ACHN (cell line): Measurements from ENCODE around the gene MB21D2.
A peak's percentile ranks its signal among the peaks of the same experiment; 100 is the strongest.

Experiments used
- DNase-seq: peaks from one replicate; pipeline ENCODE4 v3.0.0-alpha.2; 2015
- in situ Hi-C: cut with HindIII; loops from 2 replicates; pipeline ENCODE4 v1.10.0; 2017; ENCODE audit warnings: low sequenced_read_pairs, low pct_ligation_motif_present, low pct_unique_long_range_greater_than_20kb

MB21D2 gene

GRCh38 chr3:192826214-192827006 is 91.2 kb downstream of the MB21D2 start:
- no peak for DNase-seq
- in situ Hi-C loops: no loop called here

DNA sequence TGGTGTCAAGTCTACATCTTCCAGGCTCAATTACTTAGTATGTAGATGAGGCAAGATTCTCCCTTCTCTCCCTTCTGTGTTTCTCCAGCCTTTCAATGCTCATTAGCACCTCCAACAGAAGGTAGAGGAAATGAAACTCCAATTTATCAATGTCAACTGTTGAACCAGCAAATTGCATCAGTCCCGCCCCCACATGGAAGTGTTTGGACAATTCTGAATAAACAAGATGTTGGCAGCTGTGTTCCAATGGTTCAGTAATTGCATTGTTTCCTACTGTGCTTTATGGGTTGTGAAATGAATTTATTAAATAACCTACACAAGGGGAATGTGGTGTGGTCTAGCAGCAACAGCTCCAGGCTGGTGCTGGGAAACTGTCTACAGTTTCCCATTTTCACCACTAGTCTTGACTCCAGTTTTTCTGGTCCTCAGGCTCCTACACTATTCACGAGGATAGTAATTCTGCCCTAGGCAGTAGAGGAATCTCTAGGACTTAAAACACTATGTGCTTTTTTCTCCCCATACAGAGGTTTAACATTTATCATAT is 91.9 kb downstream of the MB21D2 start:
- in situ Hi-C loops: no loop called here
- DNase-seq: no peak

DNA sequence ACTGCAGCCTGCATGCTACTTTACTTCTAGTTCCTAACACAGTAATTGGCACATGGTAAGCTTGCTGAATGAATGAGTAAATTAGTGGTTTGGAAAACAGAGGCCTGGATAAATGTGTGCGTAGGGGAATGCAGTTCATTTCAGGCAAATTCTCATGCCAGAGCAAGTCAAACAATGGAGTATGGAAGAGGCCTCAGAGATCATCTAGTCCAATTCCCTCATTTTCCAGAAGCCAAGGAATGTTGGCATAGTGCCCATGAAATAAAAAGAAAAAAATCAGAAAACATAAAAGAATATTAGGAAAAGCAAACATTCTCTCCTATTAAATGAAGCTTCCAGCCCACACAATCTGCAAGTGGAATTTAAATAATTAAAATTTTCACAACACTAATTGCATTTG is 92.4 kb downstream of the MB21D2 start:
- no peak for DNase-seq
- in situ Hi-C loops: no loop called here

GRCh38 chr3:192824313-192824712 is 93.3 kb downstream of the MB21D2 start:
- DNase-seq: no peak
- in situ Hi-C loops: no loop called here

- in situ Hi-C loops: no loop called here
- no peak for DNase-seq
Measured at GRCh38 chr3:192821161-192821560, 96.5 kb downstream of the MB21D2 start.

GRCh38 chr3:192820161-192820560 is 97.5 kb downstream of the MB21D2 start:
- DNase-seq: no peak
- in situ Hi-C loops: no loop called here

- peak; percentile 81 for DNase-seq
- in situ Hi-C loops: no loop called here
Measured at GRCh38 chr3:192819001-192819569, 98.6 kb downstream of the MB21D2 start.

GRCh38 chr3:192818126-192818525 is 99.5 kb downstream of the MB21D2 start:
- DNase-seq: no peak
- in situ Hi-C loops: no loop called here

GRCh38 chr3:192817506-192817905 is 100.2 kb downstream of the MB21D2 start:
- in situ Hi-C loops: no loop called here

GRCh38 chr3:192817053-192817452 is 100.6 kb downstream of the MB21D2 start:
- DNase-seq: peak; percentile 22
- in situ Hi-C loops: no loop called here

More at GRCh38 chr3:192817506-192817905, 100.2 kb downstream of the MB21D2 start:
- DNase-seq: no peak

DNA sequence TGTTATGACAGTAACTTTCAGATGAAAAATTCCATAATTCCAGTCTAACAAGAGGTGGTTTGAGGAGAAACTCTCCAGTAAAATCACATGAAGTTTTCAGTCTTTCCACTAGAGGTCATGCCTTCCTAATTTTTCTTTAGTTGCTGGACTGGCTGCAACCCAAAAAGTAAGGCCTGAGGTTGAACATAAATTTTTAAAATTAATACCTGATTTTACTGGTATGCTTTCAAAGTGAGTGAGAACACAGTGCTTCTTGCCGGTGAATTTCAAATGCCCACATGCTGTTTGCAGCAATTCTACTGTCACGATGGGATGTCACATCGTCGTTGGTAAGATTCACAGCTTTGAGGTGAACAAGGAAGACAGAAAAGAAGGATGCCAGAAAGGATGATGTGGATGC is 101.3 kb downstream of the MB21D2 start:
- DNase-seq: peak; percentile 60
- in situ Hi-C loops: no loop called here

- DNase-seq: peak; percentile 64
- in situ Hi-C loops: no loop called here
Measured at GRCh38 chr3:192812743-192813383, 104.8 kb downstream of the MB21D2 start.

DNA sequence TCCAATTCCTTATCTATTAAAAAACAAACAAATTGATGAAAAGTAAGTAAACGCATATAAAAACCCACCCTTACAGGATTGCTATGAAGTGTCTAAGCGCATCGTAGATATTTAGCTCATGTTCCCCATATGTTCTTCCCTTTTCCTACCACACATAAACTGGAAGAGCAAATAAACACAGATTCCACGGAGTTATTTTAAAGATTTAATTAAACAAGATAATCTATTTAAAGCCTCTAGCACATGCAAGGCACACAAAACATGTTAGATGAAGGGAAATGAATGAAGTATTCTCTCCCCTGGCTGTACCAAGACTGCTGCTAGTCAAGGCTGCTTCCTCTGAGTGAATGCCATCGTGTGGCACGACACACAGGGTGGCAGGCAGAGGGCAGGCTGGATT is 111.9 kb downstream of the MB21D2 start:
- no peak for DNase-seq
- in situ Hi-C loops: no loop called here

GRCh38 chr3:192804502-192804901 is 113.2 kb downstream of the MB21D2 start:
- in situ Hi-C loops: no loop called here
- DNase-seq: no peak

GRCh38 chr3:192802957-192803899 is 114.4 kb downstream of the MB21D2 start:
- peak; percentile 42 for DNase-seq
- in situ Hi-C loops: no loop called here

DNA sequence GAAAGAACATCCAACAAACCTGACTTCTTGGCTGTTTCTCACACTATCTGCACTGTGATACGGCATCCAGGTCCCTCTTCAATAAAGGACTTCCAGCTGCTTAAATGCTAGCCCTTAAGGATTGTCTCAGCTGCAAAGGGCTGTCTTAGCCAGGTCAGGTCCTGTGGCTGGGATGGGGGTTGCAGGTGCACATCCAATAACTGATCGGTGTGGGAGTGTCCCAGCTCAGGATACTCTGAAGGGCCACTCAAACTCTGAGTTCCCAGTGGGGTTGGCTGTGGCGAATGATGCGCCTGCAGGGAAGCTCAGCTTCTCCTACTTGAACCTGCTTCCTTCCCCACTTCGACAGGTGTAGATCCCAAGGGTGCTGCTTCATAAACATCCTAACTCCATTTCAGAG is 115.7 kb downstream of the MB21D2 start:
- no peak for DNase-seq
- in situ Hi-C loops: no loop called here

GRCh38 chr3:192799721-192800120 is 117.9 kb downstream of the MB21D2 start:
- in situ Hi-C loops: loop anchor here (25.0 kb wide), 1 partner anchor 237 kb away; no protein-coding TSS in a partner anchor

GRCh38 chr3:192795021-192795420 is 122.6 kb downstream of the MB21D2 start:
- no peak for DNase-seq
- in situ Hi-C loops: loop anchor here (25.0 kb wide), 1 partner anchor 233 kb away; no protein-coding TSS in a partner anchor

More at GRCh38 chr3:192799721-192800120, 117.9 kb downstream of the MB21D2 start:
- DNase-seq: no peak
